BJ (cell line): ENCODE measurements around the gene PRAMEF18. TPM values are rescaled to one million over a fixed set of nuclear protein-coding genes. Genes with fewer than 3 reads are reported as not detected.
"Not testable (repeated sequence)": the region's sequence is repeated elsewhere in the genome, so short reads cannot be mapped to it uniquely, and the experiment has no call there.

Experiments
- CTCF ChIA-PET: fragments of 350-600 bp; formaldehyde crosslinking; extraction: SDS; loops from one replicate; lab custom pipeline; 2021; ENCODE audit warnings: antibody characterized with exemption, inconsistent platforms; lab: Yijun Ruan, JAX
- POLR2A ChIA-PET: fragments of 300-600 bp; sonication (Branson Sonifier 250); formaldehyde crosslinking; extraction: SDS; loops from one replicate; lab custom pipeline; 2021; ENCODE audit warnings: antibody characterized with exemption; lab: Charles Lee
- DNase-seq: peaks from one replicate; pipeline ENCODE4 v3.0.0-alpha.2; 2011; ENCODE audit warnings: low read depth
- H3K27me3 ChIP-seq: 2 replicates; pipeline ENCODE4 v1.6.0; 2011; ENCODE audit warnings: low read length; ENCODE audit not compliant: control insufficient read depth, insufficient read depth
- H3K36me3 ChIP-seq: 2 replicates; pipeline ENCODE4 v1.5.1; 2011; ENCODE audit warnings: low read length; ENCODE audit not compliant: control insufficient read depth, insufficient read depth
- H3K4me3 ChIP-seq: 2 replicates; pipeline ENCODE4 v1.5.1; 2011; ENCODE audit warnings: low read depth, mild to moderate bottlenecking, control low read depth, low read length
- polyA minus RNA-seq: library from RNA; depleted of rRNA, polyadenylated mRNA; stranded (reverse); fragments of >200 nt; gene quantifications from 2 replicates; pipeline ENCODE4 v1.2.3, GENCODE V29; 2011; rRNA and poly(A)+ RNA removed
- polyA plus RNA-seq: library from polyadenylated mRNA; depleted of rRNA; stranded (reverse); fragments of >200 nt; gene quantifications from 2 replicates; pipeline ENCODE4 v1.2.3, GENCODE V29; 2011; rRNA removed

PRAMEF18 gene
- polyA plus RNA-seq (not detected in 2 replicates), polyA minus RNA-seq (not detected in 2 replicates)

GRCh38 chr1:13225675-13226204 is at the start of gene PRAMEF18:
Gene PRAMEF18 (minus strand): TSS chr1:13226154. CDS start chr1:13226106, 48 bp downstream.
- H3K27me3 ChIP-seq, CTCF ChIA-PET, POLR2A ChIA-PET, H3K4me3 ChIP-seq, H3K36me3 ChIP-seq, DNase-seq: not testable (repeated sequence)

- POLR2A ChIA-PET, CTCF ChIA-PET, H3K36me3 ChIP-seq, DNase-seq, H3K27me3 ChIP-seq, H3K4me3 ChIP-seq: not testable (repeated sequence)
These were observed 39.2 kb upstream of the PRAMEF18 start for GRCh38 chr1:13265124-13265523.

GRCh38 chr1:13253898-13254297 is 27.9 kb upstream of the PRAMEF18 start, which contains the start of gene PRAMEF5:
Gene PRAMEF5 (plus strand): TSS chr1:13254198. CDS start chr1:13259269, 5,071 bp downstream.
- H3K27me3 ChIP-seq, CTCF ChIA-PET, H3K36me3 ChIP-seq, H3K4me3 ChIP-seq, DNase-seq, POLR2A ChIA-PET: not testable (repeated sequence)

GRCh38 chr1:13247122-13247521 is 21.2 kb upstream of the PRAMEF18 start:
- H3K4me3 ChIP-seq, POLR2A ChIA-PET, DNase-seq, H3K27me3 ChIP-seq, H3K36me3 ChIP-seq, CTCF ChIA-PET: not testable (repeated sequence)

GRCh38 chr1:13246554-13246871 is 20.6 kb upstream of the PRAMEF18 start:
- DNase-seq, POLR2A ChIA-PET, H3K4me3 ChIP-seq, H3K36me3 ChIP-seq, CTCF ChIA-PET, H3K27me3 ChIP-seq: not testable (repeated sequence)

- H3K36me3 ChIP-seq, H3K27me3 ChIP-seq, H3K4me3 ChIP-seq, POLR2A ChIA-PET, CTCF ChIA-PET, DNase-seq: not testable (repeated sequence)
These were observed 20.0 kb upstream of the PRAMEF18 start for GRCh38 chr1:13245841-13246553.

GRCh38 chr1:13243536-13244263 is 17.7 kb upstream of the PRAMEF18 start:
- POLR2A ChIA-PET, H3K4me3 ChIP-seq, DNase-seq, H3K27me3 ChIP-seq, H3K36me3 ChIP-seq, CTCF ChIA-PET: not testable (repeated sequence)

- H3K36me3 ChIP-seq, DNase-seq, CTCF ChIA-PET, POLR2A ChIA-PET, H3K27me3 ChIP-seq, H3K4me3 ChIP-seq: not testable (repeated sequence)
These were observed 13.7 kb upstream of the PRAMEF18 start for GRCh38 chr1:13239633-13240032.

GRCh38 chr1:13237572-13237971 is 11.6 kb upstream of the PRAMEF18 start:
- POLR2A ChIA-PET, DNase-seq, H3K36me3 ChIP-seq, H3K27me3 ChIP-seq, H3K4me3 ChIP-seq, CTCF ChIA-PET: not testable (repeated sequence)

GRCh38 chr1:13234057-13234456 is 8.1 kb upstream of the PRAMEF18 start:
- POLR2A ChIA-PET, H3K27me3 ChIP-seq, DNase-seq, H3K4me3 ChIP-seq, CTCF ChIA-PET, H3K36me3 ChIP-seq: not testable (repeated sequence)

GRCh38 chr1:13232056-13232455 is 6.1 kb upstream of the PRAMEF18 start:
- H3K36me3 ChIP-seq, CTCF ChIA-PET, H3K27me3 ChIP-seq, H3K4me3 ChIP-seq, POLR2A ChIA-PET, DNase-seq: not testable (repeated sequence)

GRCh38 chr1:13231061-13231750 is 5.3 kb upstream of the PRAMEF18 start:
- H3K4me3 ChIP-seq, POLR2A ChIA-PET, DNase-seq, H3K36me3 ChIP-seq, CTCF ChIA-PET, H3K27me3 ChIP-seq: not testable (repeated sequence)
